HepG2 (cell line): Measurements from ENCODE around the gene CDK3. TPM values are rescaled to one million over a fixed set of nuclear protein-coding genes. Genes with fewer than 3 reads are reported as not detected.

Experiments used
- CBX1 ChIP-seq: IDR thresholded peaks from one replicate; pipeline ENCODE4 v1.6.1; 2016; ENCODE audit warnings: antibody characterized with exemption, low read depth
- CENPBD1 ChIP-seq: sonication (generic); formaldehyde crosslinking; IDR thresholded peaks from 2 replicates; pipeline ENCODE4 v1.8.0; 2022; ENCODE audit warnings: missing genetic modification reagents, low read depth, mild to moderate bottlenecking, borderline replicate concordance
- CENPT ChIP-seq: sonication (generic); formaldehyde crosslinking; IDR thresholded peaks from 2 replicates; pipeline ENCODE4 v1.8.0; 2022; ENCODE audit warnings: low read depth, mild to moderate bottlenecking, moderate library complexity, missing genetic modification reagents
- CENPX ChIP-seq: sonication (generic); formaldehyde crosslinking; IDR thresholded peaks from 2 replicates; pipeline ENCODE4 v1.9.0; 2021; ENCODE audit warnings: mild to moderate bottlenecking, missing genetic modification reagents, moderate library complexity
- FOSL1 ChIP-seq: sonication (generic); formaldehyde crosslinking; IDR thresholded peaks from 2 replicates; pipeline ENCODE4 v1.9.0; 2021; ENCODE audit warnings: missing genetic modification reagents, borderline replicate concordance
- FOXO1 ChIP-seq: sonication (generic); formaldehyde crosslinking; IDR thresholded peaks from 2 replicates; pipeline ENCODE4 v1.4.0; 2020; ENCODE audit warnings: missing genetic modification reagents
- HCFC1 ChIP-seq: fragments of 150-350 bp; IDR thresholded peaks from 2 replicates; pipeline ENCODE4 v1.6.1; 2014; ENCODE audit warnings: low read depth, low read length
- MTERF4 ChIP-seq: sonication (generic); formaldehyde crosslinking; IDR thresholded peaks from 2 replicates; pipeline ENCODE4 v1.8.0; 2023; ENCODE audit warnings: mild to moderate bottlenecking, missing genetic modification reagents
- SP4 ChIP-seq: sonication (generic); formaldehyde crosslinking; IDR thresholded peaks from 2 replicates; pipeline ENCODE4 v1.8.1; 2023; ENCODE audit warnings: mild to moderate bottlenecking, missing genetic modification reagents
- TOE1 ChIP-seq: sonication (generic); formaldehyde crosslinking; IDR thresholded peaks from 2 replicates; pipeline ENCODE4 v1.4.0; 2020; ENCODE audit warnings: mild to moderate bottlenecking, missing genetic modification reagents
- ZFX ChIP-seq: sonication (generic); formaldehyde crosslinking; IDR thresholded peaks from 2 replicates; pipeline ENCODE4 v1.4.0; 2020; ENCODE audit warnings: mild to moderate bottlenecking, low read depth, missing genetic modification reagents, moderate library complexity
- ZGPAT ChIP-seq: IDR thresholded peaks from 2 replicates; pipeline ENCODE4 v1.6.1; 2016; ENCODE audit warnings: mild to moderate bottlenecking
- ZNF280D ChIP-seq: sonication (generic); formaldehyde crosslinking; IDR thresholded peaks from 2 replicates; pipeline ENCODE4 v1.5.1; 2020; ENCODE audit warnings: mild to moderate bottlenecking, missing genetic modification reagents
- ZNF549 ChIP-seq: sonication (generic); formaldehyde crosslinking; IDR thresholded peaks from 2 replicates; pipeline ENCODE4 v1.5.0; 2020; ENCODE audit warnings: missing genetic modification reagents
- ZNF674 ChIP-seq: sonication (generic); formaldehyde crosslinking; IDR thresholded peaks from 2 replicates; pipeline ENCODE4 v1.5.0; 2020; ENCODE audit warnings: low read depth, mild to moderate bottlenecking, missing genetic modification reagents
- polyA plus RNA-seq, 8 experiments: library from polyadenylated mRNA; depleted of rRNA in 3 of 8; stranded (reverse) in 7 of 8; unstranded in 1 of 8; fragments of >200 nt; fragmentation: Illumina TruSeq in 4 of 8; extraction: Trizol in 4 of 8; gene quantifications; 2 replicates each; pipeline versions ENCODE4 v1.2.1 to v1.2.3, GENCODE V29; 2011 to 2016; ENCODE audit warnings: low read depth in 4 of 8, missing spikeins in 1 of 8, mixed read lengths in 1 of 8; ENCODE audit not compliant: insufficient read depth in 1 of 8
- total RNA-seq, 5 experiments: library from RNA; depleted of rRNA; stranded (reverse); fragments of >200 nt; fragmentation: Illumina TruSeq; extraction: Trizol; gene quantifications; 2 replicates each; pipeline ENCODE4 v1.2.3, GENCODE V29; 2016; ENCODE audit warnings: low read depth in 1 of 5
- TF ChIP-seq, protein P1 (sequence below): sonication (generic); formaldehyde crosslinking; IDR thresholded peaks from 2 replicates; pipeline ENCODE4 v1.4.0; 2020; ENCODE audit warnings: missing genetic modification reagents
- TF ChIP-seq, protein P2 (sequence below): sonication (generic); formaldehyde crosslinking; IDR thresholded peaks from 2 replicates; pipeline ENCODE4 v1.4.0; 2020; ENCODE audit warnings: mild to moderate bottlenecking, missing genetic modification reagents

CDK3 gene
- total and polyA plus RNA-seq, 2 of the 13 experiments (the other 11 are each of a cell fraction or from before 2014, with no cell fraction given) = 5.8 to 11.4 TPM

GRCh38 chr17:75996665-75997590, 3.7 kb upstream of the CDK3 start (continued):
- TF ChIP-seq MTERF4 (CRISPR knock-in tag) (peak; percentile 56; the same call in 1 of the 2 replicates), ZGPAT (CRISPR knock-in tag) (peak; percentile 77), ZFX (CRISPR knock-in tag) (peak; percentile 82), CENPT (CRISPR knock-in tag) (no peak), SP4 (peak; percentile 81), CBX1 (no peak), HCFC1 (no peak), FOSL1 (CRISPR knock-in tag) (no peak), CENPBD1 (no peak), ZNF280D (CRISPR knock-in tag) (0 out of 2 replicates have a peak, but pooled peaks have one; percentile 54), ZNF674 (CRISPR knock-in tag) (no peak), ZNF549 (CRISPR knock-in tag) (0 out of 2 replicates have a peak, but pooled peaks have one; percentile 30), CENPX (CRISPR knock-in tag) (no peak), FOXO1 (CRISPR knock-in tag) (peak; percentile 100), TOE1 (CRISPR knock-in tag) (no peak)
- TF ChIP-seq, protein P1, sequence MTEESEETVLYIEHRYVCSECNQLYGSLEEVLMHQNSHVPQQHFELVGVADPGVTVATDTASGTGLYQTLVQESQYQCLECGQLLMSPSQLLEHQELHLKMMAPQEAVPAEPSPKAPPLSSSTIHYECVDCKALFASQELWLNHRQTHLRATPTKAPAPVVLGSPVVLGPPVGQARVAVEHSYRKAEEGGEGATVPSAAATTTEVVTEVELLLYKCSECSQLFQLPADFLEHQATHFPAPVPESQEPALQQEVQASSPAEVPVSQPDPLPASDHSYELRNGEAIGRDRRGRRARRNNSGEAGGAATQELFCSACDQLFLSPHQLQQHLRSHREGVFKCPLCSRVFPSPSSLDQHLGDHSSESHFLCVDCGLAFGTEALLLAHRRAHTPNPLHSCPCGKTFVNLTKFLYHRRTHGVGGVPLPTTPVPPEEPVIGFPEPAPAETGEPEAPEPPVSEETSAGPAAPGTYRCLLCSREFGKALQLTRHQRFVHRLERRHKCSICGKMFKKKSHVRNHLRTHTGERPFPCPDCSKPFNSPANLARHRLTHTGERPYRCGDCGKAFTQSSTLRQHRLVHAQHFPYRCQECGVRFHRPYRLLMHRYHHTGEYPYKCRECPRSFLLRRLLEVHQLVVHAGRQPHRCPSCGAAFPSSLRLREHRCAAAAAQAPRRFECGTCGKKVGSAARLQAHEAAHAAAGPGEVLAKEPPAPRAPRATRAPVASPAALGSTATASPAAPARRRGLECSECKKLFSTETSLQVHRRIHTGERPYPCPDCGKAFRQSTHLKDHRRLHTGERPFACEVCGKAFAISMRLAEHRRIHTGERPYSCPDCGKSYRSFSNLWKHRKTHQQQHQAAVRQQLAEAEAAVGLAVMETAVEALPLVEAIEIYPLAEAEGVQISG (CRISPR knock-in tag) = peak; percentile 83
- TF ChIP-seq, protein P2, sequence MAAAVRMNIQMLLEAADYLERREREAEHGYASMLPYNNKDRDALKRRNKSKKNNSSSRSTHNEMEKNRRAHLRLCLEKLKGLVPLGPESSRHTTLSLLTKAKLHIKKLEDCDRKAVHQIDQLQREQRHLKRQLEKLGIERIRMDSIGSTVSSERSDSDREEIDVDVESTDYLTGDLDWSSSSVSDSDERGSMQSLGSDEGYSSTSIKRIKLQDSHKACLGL (CRISPR knock-in tag) = no peak
